SK-N-SH (cell line): ENCODE measurements around the gene CUL9. TPM values are rescaled to one million over a fixed set of nuclear protein-coding genes. Genes with fewer than 3 reads are reported as not detected.

Source experiments
- CTCF ChIA-PET: fragments of 300-600, 350-600 bp; formaldehyde crosslinking; extraction: SDS; loops from one replicate; lab custom pipeline; 2021; lab: Yijun Ruan, JAX
- POLR2A ChIA-PET: fragments of 350-600 bp; sonication (Branson Sonifier 250); formaldehyde crosslinking; extraction: SDS; loops from one replicate; lab custom pipeline; 2020; ENCODE audit warnings: antibody characterized with exemption, inconsistent platforms; lab: Yijun Ruan, JAX
- DNase-seq: peaks from one replicate; pipeline ENCODE4 v3.0.0; 2012
- H2AFZ ChIP-seq: fragments of 200-600 bp; sonication (generic); 2 replicates; pipeline ENCODE4 v1.8.1; 2016; ENCODE audit warnings: antibody characterized with exemption, mild to moderate bottlenecking, low read depth
- H3F3A ChIP-seq: fragments of 200-600 bp; sonication (generic); replicated peaks from 2 replicates; pipeline ENCODE3; 2016; ENCODE audit warnings: antibody characterized with exemption, mild to moderate bottlenecking; ENCODE audit not compliant: insufficient read depth
- H3K27ac ChIP-seq, 2 experiments: fragments of 200-500 bp in 1 of 2; fragments of 200-600 bp in 1 of 2; sonication (Bioruptor generic) in 1 of 2; sonication (generic), shearing (Covaris generic) in 1 of 2; 2 replicates each; pipeline versions ENCODE4 v1.5.1 to v1.6.1; 2014 to 2016; ENCODE audit warnings: low read depth in 2 of 2, inconsistent platforms in 1 of 2, low read length in 1 of 2, mild to moderate bottlenecking in 1 of 2, mixed read lengths in 1 of 2
- H3K27me3 ChIP-seq: fragments of 200-600 bp; sonication (generic), shearing (Covaris generic); 2 replicates; pipeline ENCODE4 v1.6.1; 2016; ENCODE audit warnings: mixed run types; ENCODE audit not compliant: insufficient read depth
- H3K36me3 ChIP-seq, 2 experiments: fragments of 200-500 bp in 1 of 2; fragments of 200-600 bp in 1 of 2; sonication (Bioruptor generic) in 1 of 2; sonication (generic) in 1 of 2; replicated peaks in 1 of 2; 2 replicates each; pipeline versions ENCODE3 to v1.5.1; 2014 to 2016; ENCODE audit warnings: low read length in 1 of 2, mild to moderate bottlenecking in 1 of 2; ENCODE audit not compliant: insufficient read depth in 2 of 2, control insufficient read depth in 1 of 2
- H3K4me1 ChIP-seq, 2 experiments: fragments of 200-500 bp in 1 of 2; fragments of 200-600 bp in 1 of 2; sonication (Bioruptor generic) in 1 of 2; sonication (generic), shearing (Covaris generic) in 1 of 2; 2 replicates each; pipeline versions ENCODE4 v1.5.1 to v1.6.1; 2014 to 2016; ENCODE audit warnings: low read depth in 1 of 2, low read length in 1 of 2, mixed run types in 1 of 2; ENCODE audit not compliant: insufficient read depth in 2 of 2, control insufficient read depth in 1 of 2
- H3K4me2 ChIP-seq: fragments of 200-600 bp; sonication (generic), shearing (Covaris generic); 2 replicates; pipeline ENCODE4 v1.6.1; 2017; ENCODE audit warnings: mixed run types
- H3K4me3 ChIP-seq, 2 experiments: fragments of 200-500 bp in 1 of 2; fragments of 200-600 bp in 1 of 2; sonication (Bioruptor generic) in 1 of 2; sonication (generic), shearing (Covaris generic) in 1 of 2; 2 replicates each; pipeline versions ENCODE4 v1.5.1 to v1.8.1; 2014 to 2016; ENCODE audit warnings: low read depth in 2 of 2, inconsistent platforms in 1 of 2, low read length in 1 of 2, mild to moderate bottlenecking in 1 of 2, mixed read lengths in 1 of 2, moderate library complexity in 1 of 2
- H3K79me2 ChIP-seq: fragments of 200-600 bp; sonication (generic); 2 replicates; pipeline ENCODE4 v1.8.1; 2017; ENCODE audit warnings: mild to moderate bottlenecking; ENCODE audit not compliant: insufficient read depth
- H3K9ac ChIP-seq: fragments of 200-600 bp; sonication (generic); 2 replicates; pipeline ENCODE4 v1.6.1; 2017; ENCODE audit warnings: mixed run types
- H3K9me2 ChIP-seq: fragments of 200-600 bp; sonication (generic); 2 replicates; pipeline ENCODE4 v1.6.1; 2017; ENCODE audit warnings: mixed run types
- H3K9me3 ChIP-seq: fragments of 200-600 bp; sonication (generic); 2 replicates; pipeline ENCODE4 v1.6.1; 2017; ENCODE audit warnings: mixed run types, mild to moderate bottlenecking, moderate library complexity
- H4K20me1 ChIP-seq: fragments of 200-600 bp; sonication (generic); 2 replicates; pipeline ENCODE4 v1.6.1; 2017; ENCODE audit warnings: mild to moderate bottlenecking, mixed run types; ENCODE audit not compliant: insufficient read depth
- CHD2 ChIP-seq: fragments of 150-350 bp; IDR thresholded peaks from 2 replicates; pipeline ENCODE4 v1.6.1; 2018; ENCODE audit warnings: low read length; ENCODE audit not compliant: partially characterized antibody
- EP300 ChIP-seq, 2 experiments: IDR thresholded peaks; 2 replicates each; pipeline versions ENCODE4 v1.4.0 to v1.6.1; 2012; ENCODE audit warnings: borderline replicate concordance in 1 of 2, low read depth in 1 of 2, low read length in 1 of 2
- FOXM1 ChIP-seq: IDR thresholded peaks from 2 replicates; pipeline ENCODE4 v1.4.0; 2012; ENCODE audit warnings: low read depth, mild to moderate bottlenecking
- GATA2 ChIP-seq: sonication (generic); formaldehyde crosslinking; IDR thresholded peaks from 2 replicates; pipeline ENCODE4 v1.5.0; 2020; ENCODE audit warnings: mild to moderate bottlenecking, missing genetic modification reagents
- IRF3 ChIP-seq: fragments of 150-350 bp; IDR thresholded peaks from 2 replicates; pipeline ENCODE4 v1.6.1; 2016; ENCODE audit warnings: mild to moderate bottlenecking, low read depth, low read length
- MXI1 ChIP-seq: IDR thresholded peaks from 2 replicates; pipeline ENCODE4 v1.6.1; 2012; ENCODE audit warnings: mild to moderate bottlenecking, low read depth, low read length, improper control_type of control experiment
- PBX3 ChIP-seq: IDR thresholded peaks from 2 replicates; pipeline ENCODE4; 2012
- POLR2AphosphoS5 ChIP-seq: IDR thresholded peaks from 2 replicates; pipeline ENCODE4 v1.6.1; 2012; ENCODE audit warnings: low read depth, low read length
- RAD21 ChIP-seq: IDR thresholded peaks from 2 replicates; pipeline ENCODE4 v1.6.1; 2012; ENCODE audit warnings: mild to moderate bottlenecking, low read length
- REST ChIP-seq: IDR thresholded peaks from 2 replicates; pipeline ENCODE4 v1.6.1; 2012; ENCODE audit warnings: mild to moderate bottlenecking, low read depth, low read length, moderate library complexity
- RXRA ChIP-seq: IDR thresholded peaks from 2 replicates; pipeline ENCODE4 v1.4.0; 2012; ENCODE audit warnings: low read depth, mild to moderate bottlenecking, borderline replicate concordance
- WGBS: methylation state at CpG from one replicate; pipeline ENCODE4 v1.1.6; 2017; ENCODE audit warnings: low lambda C conversion rate; 5-methylcytosine and 5-hydroxymethylcytosine counted together
- polyA plus RNA-seq, 3 experiments: library from polyadenylated mRNA; depleted of rRNA; stranded (reverse); fragments of >200 nt; gene quantifications; 2 replicates each; pipeline ENCODE4 v1.2.3, GENCODE V29; 2012

CUL9 gene
- polyA plus RNA-seq, 1 of the 3 experiments (the other 2 are of a cell fraction): 37.7 TPM

GRCh38 chr6:43203029-43203717 is 21.2 kb downstream of the CUL9 start:
- Histone ChIP-seq H3K9ac (no peak overlapping the region), H3K79me2 (no peaks in the 10 kb centered on the region), H3K9me3 (no peaks in the 10 kb centered on the region), H3K27ac (no peak overlapping the region), H3K27me3 (no peaks in the 10 kb centered on the region), H2AFZ (no peak overlapping the region), H4K20me1 (no peaks in the 10 kb centered on the region), H3K4me1 (no peaks in the 10 kb centered on the region), H3K9me2 (no peaks in the 10 kb centered on the region), H3K36me3 (peaks cover 20 to 45% of the 10 kb centered on the region in 2 experiments), H3K4me2 (no peak overlapping the region), H3F3A (no peaks in the 10 kb centered on the region), H3K4me3 (no peak overlapping the region)
- TF ChIP-seq PBX3: no peak
- no peak for TF ChIP-seq REST
- 93% methylated on average over 16 of the region's 17 CpGs for WGBS
- POLR2A ChIA-PET: no interaction called here
- CTCF ChIA-PET: interaction anchor here (1.6 kb wide), 1 partner anchor 181 kb away, joined by 3 read pairs; no protein-coding TSS in a partner anchor
- no peak for DNase-seq

- Histone ChIP-seq H3K9ac (no peak overlapping the region), H2AFZ (no peak overlapping the region), H4K20me1 (no peaks in the 10 kb centered on the region), H3F3A (no peaks in the 10 kb centered on the region), H3K4me3 (no peak overlapping the region), H3K27me3 (no peaks in the 10 kb centered on the region), H3K4me1 (no peaks in the 10 kb centered on the region), H3K4me2 (no peak overlapping the region), H3K36me3 (peaks cover 20 to 39% of the 10 kb centered on the region in 2 experiments), H3K9me2 (no peaks in the 10 kb centered on the region), H3K79me2 (no peaks in the 10 kb centered on the region), H3K9me3 (no peaks in the 10 kb centered on the region), H3K27ac (no peak overlapping the region)
- no peak for TF ChIP-seq RAD21
- no peak for TF ChIP-seq MXI1
- no peak for TF ChIP-seq RXRA
- TF ChIP-seq EP300 (IDR thresholded peaks at IDR 0.05; ENCODE audit: borderline replicate concordance in 1 of 2, low read depth in 1 of 2, low read length in 1 of 2): no peak
- TF ChIP-seq IRF3: no peak
- TF ChIP-seq GATA2 (CRISPR knock-in tag): no peak
- no peak for TF ChIP-seq FOXM1
- no peak for TF ChIP-seq POLR2AphosphoS5
- TF ChIP-seq CHD2: no peak
- 96% methylated on average over 2 of the region's 8 CpGs for WGBS
- POLR2A ChIA-PET: no interaction called here
- CTCF ChIA-PET: interaction anchor here (1.6 kb wide), 1 partner anchor 180 kb away, joined by 3 read pairs; no protein-coding TSS in a partner anchor
- no peak for DNase-seq
These were observed 21.7 kb downstream of the CUL9 start for GRCh38 chr6:43203718-43204095.
